Smooth muscle cell (in vitro differentiated cells): ENCODE measurements around the gene IGFALS. TPM values are rescaled to one million over a fixed set of nuclear protein-coding genes. Genes with fewer than 3 reads are reported as not detected.

Source experiments
- DNase-seq: peaks from one replicate; lab custom pipeline; 2025; ENCODE audit not compliant: unreplicated experiment; lab: John Stamatoyannopoulos, UW
- H2AFZ ChIP-seq: fragments of 200-600 bp; sonication (generic); 2 replicates; pipeline ENCODE4 v1.6.0; 2016; ENCODE audit warnings: antibody characterized with exemption, low read depth, mild to moderate bottlenecking
- H3F3A ChIP-seq: fragments of 200-600 bp; sonication (generic); 2 replicates; pipeline ENCODE4 v1.6.0; 2017; ENCODE audit warnings: antibody characterized with exemption, low read depth
- H3K27ac ChIP-seq: fragments of 200-600 bp; sonication (generic); 2 replicates; pipeline ENCODE4 v1.5.1; 2016; ENCODE audit warnings: low read depth, mild to moderate bottlenecking
- H3K27me3 ChIP-seq: fragments of 200-600 bp; sonication (generic); 2 replicates; pipeline ENCODE4 v1.6.1; 2016; ENCODE audit warnings: low read depth, mild to moderate bottlenecking
- H3K36me3 ChIP-seq: fragments of 200-600 bp; sonication (generic); 2 replicates; pipeline ENCODE4 v1.5.1; 2016; ENCODE audit warnings: low read depth
- H3K4me1 ChIP-seq: fragments of 200-600 bp; sonication (generic); 2 replicates; pipeline ENCODE4 v1.5.1; 2016; ENCODE audit warnings: low read depth
- H3K4me2 ChIP-seq: fragments of 200-600 bp; sonication (generic); 2 replicates; pipeline ENCODE4 v1.6.0; 2016; ENCODE audit warnings: mild to moderate bottlenecking
- H3K4me3 ChIP-seq: fragments of 200-600 bp; sonication (generic); 2 replicates; pipeline ENCODE4 v1.5.1; 2016; ENCODE audit warnings: mild to moderate bottlenecking
- H3K79me2 ChIP-seq: fragments of 200-600 bp; sonication (generic); 2 replicates; pipeline ENCODE4 v1.6.0; 2016; ENCODE audit warnings: low read depth, mild to moderate bottlenecking
- H3K9ac ChIP-seq: fragments of 200-600 bp; sonication (generic); 2 replicates; pipeline ENCODE4 v1.6.0; 2016; ENCODE audit warnings: low read depth
- H3K9me3 ChIP-seq: fragments of 200-600 bp; sonication (generic); replicated peaks from 2 replicates; pipeline ENCODE4 v1.5.1; 2016; ENCODE audit warnings: low read depth
- H4K20me1 ChIP-seq: fragments of 200-600 bp; sonication (generic); 2 replicates; pipeline ENCODE4 v1.6.0; 2016; ENCODE audit warnings: low read depth
- CTCF ChIP-seq: fragments of 200-600 bp; sonication (generic); IDR thresholded peaks from 2 replicates; pipeline ENCODE4 v1.5.1; 2017; ENCODE audit warnings: borderline replicate concordance, mild to moderate bottlenecking, antibody characterized with exemption; ENCODE audit not compliant: insufficient read depth, poor library complexity, severe bottlenecking
- WGBS: methylation state at CpG from one replicate; pipeline ENCODE4 v1.1.7; 2016; ENCODE audit warnings: low lambda C conversion rate; 5-methylcytosine and 5-hydroxymethylcytosine counted together
- polyA plus RNA-seq: library from polyadenylated mRNA; unstranded; fragments of >200 nt; fragmentation: Nextera tagmentation; extraction: Ambion mirVana; gene quantifications from 2 replicates; pipeline ENCODE4 v1.2.1, GENCODE V29; 2016
- total RNA-seq: library from RNA; depleted of rRNA; stranded (reverse); fragments of >200 nt; gene quantifications from 2 replicates; pipeline ENCODE4 v1.2.3, GENCODE V29; 2014

IGFALS gene
- total and polyA plus RNA-seq, 2 experiments from 2014 or later: not detected

GRCh38 chr16:1825381-1825863 lies 31.9 kb upstream of the IGFALS start:
- no peaks in the 10 kb centered on the region for H4K20me1 ChIP-seq
- H3K4me1 ChIP-seq: peaks cover 18% of the 10 kb centered on the region
- H3K27ac ChIP-seq: no peak overlapping the region
- no peaks in the 10 kb centered on the region for H3F3A ChIP-seq
- WGBS: 90% methylated on average over 15 of the region's 15 CpGs
- no peaks in the 10 kb centered on the region for H3K36me3 ChIP-seq
- TF ChIP-seq CTCF: no peak
- H3K27me3 ChIP-seq: no peaks in the 10 kb centered on the region
- no peak overlapping the region for H2AFZ ChIP-seq
- H3K4me2 ChIP-seq: peak overlapping the region; percentile 87
- H3K79me2 ChIP-seq: peaks cover 31% of the 10 kb centered on the region
- H3K9me3 ChIP-seq: no peaks in the 10 kb centered on the region
- no peak overlapping the region for H3K9ac ChIP-seq
- peak overlapping the region; percentile 83 for H3K4me3 ChIP-seq
- no peak for DNase-seq

- H4K20me1 ChIP-seq: no peaks in the 10 kb centered on the region
- peak; percentile 7 for TF ChIP-seq CTCF
- H3K36me3 ChIP-seq: no peaks in the 10 kb centered on the region
- no peak overlapping the region for H3K4me2 ChIP-seq
- peaks cover 23% of the 10 kb centered on the region for H3K79me2 ChIP-seq
- H2AFZ ChIP-seq: no peak overlapping the region
- H3K27me3 ChIP-seq: no peaks in the 10 kb centered on the region
- peaks cover 12% of the 10 kb centered on the region for H3K4me1 ChIP-seq
- no peak for DNase-seq
- no peaks in the 10 kb centered on the region for H3K9me3 ChIP-seq
- H3K4me3 ChIP-seq: no peak overlapping the region
- H3K27ac ChIP-seq: no peak overlapping the region
- no peaks in the 10 kb centered on the region for H3F3A ChIP-seq
- WGBS: 62% methylated on average over 9 of the region's 9 CpGs
- H3K9ac ChIP-seq: no peak overlapping the region
Measured at GRCh38 chr16:1823821-1824220, 30.3 kb upstream of the IGFALS start.

GRCh38 chr16:1822801-1823200 lies 29.3 kb upstream of the IGFALS start:
- Histone ChIP-seq H3F3A (no peaks in the 10 kb centered on the region), H3K36me3 (no peaks in the 10 kb centered on the region), H3K27ac (no peak overlapping the region), H4K20me1 (no peaks in the 10 kb centered on the region), H3K27me3 (no peaks in the 10 kb centered on the region), H3K4me1 (peaks cover 2% of the 10 kb centered on the region), H3K4me3 (no peak overlapping the region), H3K79me2 (peaks cover 13% of the 10 kb centered on the region), H3K9ac (no peak overlapping the region), H3K4me2 (no peak overlapping the region), H2AFZ (no peak overlapping the region), H3K9me3 (no peaks in the 10 kb centered on the region)
- no peak for TF ChIP-seq CTCF
- WGBS: 98% methylated on average over 16 of the region's 16 CpGs
- DNase-seq: no peak

GRCh38 chr16:1821861-1822611 lies 28.5 kb upstream of the IGFALS start:
- no peak for DNase-seq
- no peak for TF ChIP-seq CTCF
- no peak overlapping the region for H3K27ac ChIP-seq
- H3K27me3 ChIP-seq: no peaks in the 10 kb centered on the region
- H3K9ac ChIP-seq: no peak overlapping the region
- H3K4me3 ChIP-seq: no peak overlapping the region
- no peaks in the 10 kb centered on the region for H3F3A ChIP-seq
- WGBS: 97% methylated on average over 24 of the region's 24 CpGs
- H3K4me2 ChIP-seq: no peak overlapping the region
- H3K4me1 ChIP-seq: no peaks in the 10 kb centered on the region
- H3K9me3 ChIP-seq: no peaks in the 10 kb centered on the region
- no peak overlapping the region for H2AFZ ChIP-seq
- H3K36me3 ChIP-seq: no peaks in the 10 kb centered on the region
- H3K79me2 ChIP-seq: peaks cover 10% of the 10 kb centered on the region
- H4K20me1 ChIP-seq: no peaks in the 10 kb centered on the region
